Measurements from ENCODE around the gene HLF. TPM values are rescaled to one million over a fixed set of nuclear protein-coding genes. Genes with fewer than 3 reads are reported as not detected.

The HLF gene
- total and polyA plus RNA-seq, 10 of the 15 experiments (the other 5 are each of a cell fraction or from before 2014, with no cell fraction given) = 0.01 to 0.33 (median 0.20) TPM; not detected in 3

DNA sequence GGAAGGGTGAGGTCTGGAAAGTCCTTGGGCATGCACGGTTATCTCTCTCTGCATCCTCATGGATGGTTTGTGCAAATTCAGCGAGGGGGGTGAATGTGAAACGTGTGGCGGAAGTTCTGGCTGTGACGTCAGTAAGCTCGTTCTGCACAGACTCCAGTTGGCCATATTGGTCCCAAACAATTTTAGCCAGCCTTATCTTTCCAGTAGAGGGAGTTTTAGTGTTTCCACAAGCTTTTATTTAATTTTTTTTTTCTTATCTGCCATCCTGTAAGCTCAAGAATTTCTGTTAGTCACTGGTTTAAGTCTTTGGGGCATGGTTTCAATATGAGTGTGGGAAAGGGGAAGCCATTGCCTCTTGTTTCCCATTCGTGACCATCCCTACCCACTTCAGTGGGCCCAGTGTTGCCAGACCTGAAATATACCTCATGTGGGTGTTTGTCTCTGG is 39.0 kb downstream of the HLF start (continued):
- TF ChIP-seq RUNX3 (IDR thresholded peaks at IDR 0.05; ENCODE audit: low read length) = no peak
- TF ChIP-seq NBN (IDR thresholded peaks at IDR 0.05) = no peak

DNA sequence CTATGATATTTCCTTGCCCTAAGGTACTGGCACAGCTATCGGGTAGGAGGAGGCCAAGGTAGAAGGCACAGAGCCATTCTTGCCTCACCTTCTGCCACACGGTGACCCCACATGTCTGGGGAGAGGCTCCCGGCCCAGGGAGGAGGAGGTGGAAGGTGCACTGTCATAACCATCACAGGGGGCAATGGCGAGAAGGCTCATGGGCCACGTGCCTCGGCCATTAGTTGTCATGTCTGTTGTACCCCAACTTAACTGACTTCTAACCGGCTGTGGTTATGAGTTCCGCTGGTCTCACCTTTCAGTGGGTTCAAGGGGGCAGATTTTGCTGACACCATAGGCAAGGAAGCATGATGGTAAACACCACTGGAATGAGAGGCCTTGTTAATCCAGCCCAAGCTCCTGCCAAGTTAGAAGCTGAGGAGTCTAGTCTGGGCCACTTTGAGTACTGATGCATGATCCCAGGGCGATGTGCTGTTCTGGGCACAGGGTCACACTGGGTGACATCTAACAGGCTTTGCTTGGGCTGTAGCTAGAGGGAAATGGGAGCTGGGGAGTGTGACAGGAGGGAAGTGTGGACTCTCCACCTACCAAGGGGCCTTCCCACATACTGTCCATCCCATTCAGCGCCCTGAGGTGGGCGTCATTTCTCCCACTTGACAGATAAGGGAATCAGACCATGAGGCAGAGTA is 39.6 kb downstream of the HLF start:
- Histone ChIP-seq H3K4me2 (ENCODE audit: control insufficient read depth, insufficient read depth) (no peak overlapping the region), H3K9me3 (replicated peaks; ENCODE audit: control insufficient read depth, insufficient read depth, low read length) (no peaks in the 10 kb centered on the region), H3K27ac (ENCODE audit: control insufficient read depth, insufficient read depth) (no peak overlapping the region), H3K4me3 (no peak overlapping the region), H3K9ac (ENCODE audit: control insufficient read depth, insufficient read depth, low read length) (no peak overlapping the region), H3K79me2 (ENCODE audit: control insufficient read depth, insufficient read depth, low read length) (no peaks in the 10 kb centered on the region), H2AFZ (ENCODE audit: control insufficient read depth, low read depth, low read length) (no peak overlapping the region), H3K27me3 (replicated peaks in 1 of 2; ENCODE audit: control insufficient read depth in 2 of 2, insufficient read depth in 2 of 2, low read length in 1 of 2) (no peaks in the 10 kb centered on the region; a peak in 1 of 4 replicates), H3K36me3 (ENCODE audit: control insufficient read depth in 2 of 2, insufficient read depth in 2 of 2, low read length in 1 of 2) (no peaks in the 10 kb centered on the region), H4K20me1 (ENCODE audit: control insufficient read depth, insufficient read depth) (no peaks in the 10 kb centered on the region), H3K4me1 (ENCODE audit: control insufficient read depth, insufficient read depth, low read length) (no peaks in the 10 kb centered on the region)
- SMC1A ChIA-PET (ENCODE audit: uncharacterized antibody, unreplicated experiment) = interaction anchor here (0.8 to 1.5 kb wide), 2 partner anchors 10 to 43 kb away, joined by 3 to 9 read pairs; no protein-coding TSS in a partner anchor
- CTCF ChIA-PET = interaction anchor here (1.0 to 1.7 kb wide), 8 partner anchors 10 to 222 kb away, joined by 3 to 4 read pairs (median 3); no protein-coding TSS in a partner anchor
- ATAC-seq = no peak
- POLR2A ChIA-PET = no interaction called here
- TF ChIP-seq NRF1 (conservative IDR thresholded peaks at IDR 0.05; ENCODE audit: low read depth, low read length) = no peak
- RAD21 ChIA-PET (ENCODE audit: unreplicated experiment) = no interaction called here
- FAIRE-seq = no peak
- WGBS (ENCODE audit: insufficient coverage, insufficient replicate concordance, low lambda C conversion rate, missing lambda C conversion rate) = 52% methylated on average over 11 of the region's 11 CpGs
- no TSS peak for BruUV-seq (replicated peaks)
- intact Hi-C loops (cut with micrococcal nuclease; ENCODE audit: unreplicated experiment) = no loop called here
- in situ Hi-C loops (cut with MboI) = no loop called here
- DNase-seq (ENCODE audit: low read depth, low spot score) = no peak

DNA sequence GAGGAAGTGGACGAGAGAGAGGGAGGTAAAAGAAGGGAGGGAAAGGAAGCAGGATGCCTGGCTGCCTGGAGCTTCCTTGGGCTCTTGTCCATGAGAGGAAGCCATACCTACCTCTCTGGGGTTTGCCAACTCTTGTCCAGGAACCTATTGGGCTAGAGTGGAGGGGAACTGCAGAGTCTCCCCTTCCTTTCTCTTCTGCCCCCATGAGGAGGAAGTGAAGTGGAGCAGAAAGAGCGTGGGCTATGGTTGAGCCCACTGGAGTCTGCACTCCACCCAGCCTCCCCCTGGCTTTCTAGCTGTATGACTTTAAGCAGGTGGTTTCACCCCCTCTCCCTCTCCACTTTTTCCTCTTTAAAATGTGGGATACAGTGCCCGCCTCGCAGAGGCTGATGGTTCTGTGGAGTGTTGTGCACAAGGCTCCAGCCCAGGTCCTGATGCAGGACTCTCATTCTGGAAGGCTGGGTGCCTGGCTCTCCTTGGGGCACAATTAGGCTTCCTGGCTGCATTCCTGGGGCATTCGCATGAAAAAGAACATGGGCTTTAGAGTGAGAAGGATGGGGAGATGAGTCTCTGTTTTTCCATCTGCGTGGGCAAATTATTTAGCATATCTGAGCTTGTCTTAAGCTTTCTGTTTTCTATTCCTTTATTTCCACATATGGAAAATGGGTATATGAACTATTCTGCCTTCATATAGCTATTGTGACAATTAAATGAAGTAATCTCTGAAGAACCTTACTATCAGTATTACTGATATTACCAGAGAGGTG is 40.7 kb downstream of the HLF start:
- BruUV-seq (replicated peaks) = no TSS peak
- Histone ChIP-seq H2AFZ (ENCODE audit: control insufficient read depth, low read depth, low read length) (no peak overlapping the region), H3K4me1 (ENCODE audit: control insufficient read depth, insufficient read depth, low read length) (no peaks in the 10 kb centered on the region), H4K20me1 (ENCODE audit: control insufficient read depth, insufficient read depth) (no peaks in the 10 kb centered on the region), H3K79me2 (ENCODE audit: control insufficient read depth, insufficient read depth, low read length) (no peaks in the 10 kb centered on the region), H3K9ac (ENCODE audit: control insufficient read depth, insufficient read depth, low read length) (no peak overlapping the region), H3K27me3 (replicated peaks in 1 of 2; ENCODE audit: control insufficient read depth in 2 of 2, insufficient read depth in 2 of 2, low read length in 1 of 2) (no peaks in the 10 kb centered on the region; a peak in 1 of 4 replicates), H3K4me2 (ENCODE audit: control insufficient read depth, insufficient read depth) (no peak overlapping the region), H3K9me3 (replicated peaks; ENCODE audit: control insufficient read depth, insufficient read depth, low read length) (no peaks in the 10 kb centered on the region), H3K27ac (ENCODE audit: control insufficient read depth, insufficient read depth) (no peak overlapping the region), H3K4me3 (no peak overlapping the region), H3K36me3 (ENCODE audit: control insufficient read depth in 2 of 2, insufficient read depth in 2 of 2, low read length in 1 of 2) (no peaks in the 10 kb centered on the region)
- ATAC-seq = no peak
- DNase-seq (ENCODE audit: low read depth, low spot score) = no peak
- CTCF ChIA-PET = interaction anchor here (1.5 to 2.0 kb wide), 3 partner anchors 8 to 313 kb away, joined by 3 to 6 read pairs (median 4); no protein-coding TSS in a partner anchor
- intact Hi-C loops (cut with micrococcal nuclease; ENCODE audit: unreplicated experiment) (no loop called here), in situ Hi-C loops (cut with MboI) (no loop called here)
- POLR2A ChIA-PET = interaction anchor here (0.6 kb wide), 1 partner anchor 265 kb away, joined by 5 read pairs; no protein-coding TSS in a partner anchor
- RAD21 ChIA-PET (ENCODE audit: unreplicated experiment) = no interaction called here
- FAIRE-seq = no peak
- SMC1A ChIA-PET (ENCODE audit: uncharacterized antibody, unreplicated experiment) = interaction anchor here (0.9 kb wide), 1 partner anchor 30 kb away, joined by 3 read pairs; no protein-coding TSS in a partner anchor
- 43% methylated on average over 6 of the region's 6 CpGs for WGBS (ENCODE audit: insufficient coverage, insufficient replicate concordance, low lambda C conversion rate, missing lambda C conversion rate)
- TF ChIP-seq, protein P1, sequence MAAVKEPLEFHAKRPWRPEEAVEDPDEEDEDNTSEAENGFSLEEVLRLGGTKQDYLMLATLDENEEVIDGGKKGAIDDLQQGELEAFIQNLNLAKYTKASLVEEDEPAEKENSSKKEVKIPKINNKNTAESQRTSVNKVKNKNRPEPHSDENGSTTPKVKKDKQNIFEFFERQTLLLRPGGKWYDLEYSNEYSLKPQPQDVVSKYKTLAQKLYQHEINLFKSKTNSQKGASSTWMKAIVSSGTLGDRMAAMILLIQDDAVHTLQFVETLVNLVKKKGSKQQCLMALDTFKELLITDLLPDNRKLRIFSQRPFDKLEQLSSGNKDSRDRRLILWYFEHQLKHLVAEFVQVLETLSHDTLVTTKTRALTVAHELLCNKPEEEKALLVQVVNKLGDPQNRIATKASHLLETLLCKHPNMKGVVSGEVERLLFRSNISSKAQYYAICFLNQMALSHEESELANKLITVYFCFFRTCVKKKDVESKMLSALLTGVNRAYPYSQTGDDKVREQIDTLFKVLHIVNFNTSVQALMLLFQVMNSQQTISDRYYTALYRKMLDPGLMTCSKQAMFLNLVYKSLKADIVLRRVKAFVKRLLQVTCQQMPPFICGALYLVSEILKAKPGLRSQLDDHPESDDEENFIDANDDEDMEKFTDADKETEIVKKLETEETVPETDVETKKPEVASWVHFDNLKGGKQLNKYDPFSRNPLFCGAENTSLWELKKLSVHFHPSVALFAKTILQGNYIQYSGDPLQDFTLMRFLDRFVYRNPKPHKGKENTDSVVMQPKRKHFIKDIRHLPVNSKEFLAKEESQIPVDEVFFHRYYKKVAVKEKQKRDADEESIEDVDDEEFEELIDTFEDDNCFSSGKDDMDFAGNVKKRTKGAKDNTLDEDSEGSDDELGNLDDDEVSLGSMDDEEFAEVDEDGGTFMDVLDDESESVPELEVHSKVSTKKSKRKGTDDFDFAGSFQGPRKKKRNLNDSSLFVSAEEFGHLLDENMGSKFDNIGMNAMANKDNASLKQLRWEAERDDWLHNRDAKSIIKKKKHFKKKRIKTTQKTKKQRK (IDR thresholded peaks at IDR 0.05; ENCODE audit: low read depth, low read length) = no peak
- TF ChIP-seq TCF12 (IDR thresholded peaks at IDR 0.05; ENCODE audit: low read depth, low read length) (no peak), YBX1 (IDR thresholded peaks at IDR 0.05) (no peak), TBL1XR1 (IDR thresholded peaks at IDR 0.05; ENCODE audit: low read depth, low read length) (no peak), ATF7 (IDR thresholded peaks at IDR 0.05; ENCODE audit: low read depth) (no peak), SREBF2 (IDR thresholded peaks at IDR 0.05; ENCODE audit: low read length) (no peak), MEF2A (IDR thresholded peaks at IDR 0.05; ENCODE audit: insufficient read depth, low read depth, low read length) (no peak), GATAD2B (conservative IDR thresholded peaks at IDR 0.05; ENCODE audit: low read depth) (no peak), MTA3 (IDR thresholded peaks at IDR 0.05; ENCODE audit: borderline replicate concordance, low read length) (no peak)

All from GM12878 (cell line).